WTC11 (cell line): ENCODE data around the gene RAB11B.
"Not testable (repeated sequence)": the region's sequence is repeated elsewhere in the genome, so short reads cannot be mapped to it uniquely, and the experiment has no call there.

Experiments
- ATF3 ChIP-seq: sonication (generic); formaldehyde crosslinking; conservative IDR thresholded peaks from 2 replicates; pipeline ENCODE4 v1.8.1; 2022; ENCODE audit warnings: mild to moderate bottlenecking, missing genetic modification reagents
- CREM ChIP-seq: sonication (generic); formaldehyde crosslinking; IDR thresholded peaks from 2 replicates; pipeline ENCODE4 v1.8.1; 2022; ENCODE audit warnings: mild to moderate bottlenecking, missing genetic modification reagents, moderate library complexity
- CTCF ChIP-seq: fragments of 200-600 bp; IDR thresholded peaks from 2 replicates; pipeline ENCODE4 v1.8.0; 2022; ENCODE audit warnings: antibody characterized with exemption
- ELF4 ChIP-seq: sonication (generic); formaldehyde crosslinking; IDR thresholded peaks from 2 replicates; pipeline ENCODE4 v1.8.1; 2022; ENCODE audit warnings: low read depth, mild to moderate bottlenecking, moderate library complexity, missing genetic modification reagents
- HMGXB4 ChIP-seq: sonication (generic); formaldehyde crosslinking; IDR thresholded peaks from 2 replicates; pipeline ENCODE4 v1.8.1; 2023; ENCODE audit warnings: mild to moderate bottlenecking, moderate library complexity, missing genetic modification reagents
- JUN ChIP-seq: sonication (generic); formaldehyde crosslinking; IDR thresholded peaks from 2 replicates; pipeline ENCODE4 v1.8.0; 2023; ENCODE audit warnings: mild to moderate bottlenecking, missing genetic modification reagents
- KAT7 ChIP-seq: sonication (generic); formaldehyde crosslinking; IDR thresholded peaks from 2 replicates; pipeline ENCODE4 v1.8.1; 2023; ENCODE audit warnings: missing genetic modification reagents, mild to moderate bottlenecking, borderline replicate concordance
- NFYB ChIP-seq: sonication (generic); formaldehyde crosslinking; conservative IDR thresholded peaks from 2 replicates; pipeline ENCODE4 v1.8.0; 2022; ENCODE audit warnings: low read depth, missing genetic modification reagents
- USF2 ChIP-seq: sonication (generic); formaldehyde crosslinking; IDR thresholded peaks from 2 replicates; pipeline ENCODE4 v1.8.1; 2023; ENCODE audit warnings: mild to moderate bottlenecking, missing genetic modification reagents, moderate library complexity
- ZNF138 ChIP-seq: sonication (generic); formaldehyde crosslinking; conservative IDR thresholded peaks from 2 replicates; pipeline ENCODE4 v1.8.1; 2022; ENCODE audit warnings: mild to moderate bottlenecking, moderate library complexity, missing genetic modification reagents
- ZNF425 ChIP-seq: fragments of 250-450 bp; sonication (Bioruptor Pico); conservative IDR thresholded peaks from 2 replicates; pipeline ENCODE4 v1.9.0; 2021; ENCODE audit warnings: mild to moderate bottlenecking
- TF ChIP-seq, protein P1 (sequence below): sonication (generic); formaldehyde crosslinking; IDR thresholded peaks from 2 replicates; pipeline ENCODE4 v1.8.1; 2023; ENCODE audit warnings: mild to moderate bottlenecking, missing genetic modification reagents
- TF ChIP-seq, protein P2 (sequence below): sonication (generic); formaldehyde crosslinking; IDR thresholded peaks from 2 replicates; pipeline ENCODE4 v1.8.0; 2023; ENCODE audit warnings: missing genetic modification reagents
- TF ChIP-seq, protein P3 (sequence below): sonication (generic); formaldehyde crosslinking; IDR thresholded peaks from 2 replicates; pipeline ENCODE4 v1.8.1; 2022; ENCODE audit warnings: mild to moderate bottlenecking, moderate library complexity, missing genetic modification reagents

- TF ChIP-seq, protein P1, sequence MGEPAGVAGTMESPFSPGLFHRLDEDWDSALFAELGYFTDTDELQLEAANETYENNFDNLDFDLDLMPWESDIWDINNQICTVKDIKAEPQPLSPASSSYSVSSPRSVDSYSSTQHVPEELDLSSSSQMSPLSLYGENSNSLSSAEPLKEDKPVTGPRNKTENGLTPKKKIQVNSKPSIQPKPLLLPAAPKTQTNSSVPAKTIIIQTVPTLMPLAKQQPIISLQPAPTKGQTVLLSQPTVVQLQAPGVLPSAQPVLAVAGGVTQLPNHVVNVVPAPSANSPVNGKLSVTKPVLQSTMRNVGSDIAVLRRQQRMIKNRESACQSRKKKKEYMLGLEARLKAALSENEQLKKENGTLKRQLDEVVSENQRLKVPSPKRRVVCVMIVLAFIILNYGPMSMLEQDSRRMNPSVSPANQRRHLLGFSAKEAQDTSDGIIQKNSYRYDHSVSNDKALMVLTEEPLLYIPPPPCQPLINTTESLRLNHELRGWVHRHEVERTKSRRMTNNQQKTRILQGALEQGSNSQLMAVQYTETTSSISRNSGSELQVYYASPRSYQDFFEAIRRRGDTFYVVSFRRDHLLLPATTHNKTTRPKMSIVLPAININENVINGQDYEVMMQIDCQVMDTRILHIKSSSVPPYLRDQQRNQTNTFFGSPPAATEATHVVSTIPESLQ (CRISPR knock-in tag), result not testable (repeated sequence)
- TF ChIP-seq CTCF; ELF4; KAT7 (CRISPR knock-in tag); NFYB (CRISPR knock-in tag); HMGXB4 (CRISPR knock-in tag); ATF3 (CRISPR knock-in tag); CREM (CRISPR knock-in tag); JUN (CRISPR knock-in tag); ZNF425 (CRISPR knock-in tag); USF2 (CRISPR knock-in tag); ZNF138: not testable (repeated sequence)
- TF ChIP-seq, protein P2, sequence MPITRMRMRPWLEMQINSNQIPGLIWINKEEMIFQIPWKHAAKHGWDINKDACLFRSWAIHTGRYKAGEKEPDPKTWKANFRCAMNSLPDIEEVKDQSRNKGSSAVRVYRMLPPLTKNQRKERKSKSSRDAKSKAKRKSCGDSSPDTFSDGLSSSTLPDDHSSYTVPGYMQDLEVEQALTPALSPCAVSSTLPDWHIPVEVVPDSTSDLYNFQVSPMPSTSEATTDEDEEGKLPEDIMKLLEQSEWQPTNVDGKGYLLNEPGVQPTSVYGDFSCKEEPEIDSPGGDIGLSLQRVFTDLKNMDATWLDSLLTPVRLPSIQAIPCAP (CRISPR knock-in tag), result not testable (repeated sequence)
- TF ChIP-seq, protein P3, sequence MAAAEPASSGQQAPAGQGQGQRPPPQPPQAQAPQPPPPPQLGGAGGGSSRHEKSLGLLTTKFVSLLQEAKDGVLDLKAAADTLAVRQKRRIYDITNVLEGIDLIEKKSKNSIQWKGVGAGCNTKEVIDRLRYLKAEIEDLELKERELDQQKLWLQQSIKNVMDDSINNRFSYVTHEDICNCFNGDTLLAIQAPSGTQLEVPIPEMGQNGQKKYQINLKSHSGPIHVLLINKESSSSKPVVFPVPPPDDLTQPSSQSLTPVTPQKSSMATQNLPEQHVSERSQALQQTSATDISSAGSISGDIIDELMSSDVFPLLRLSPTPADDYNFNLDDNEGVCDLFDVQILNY (CRISPR knock-in tag), result not testable (repeated sequence)
These were observed 54.0 kb downstream of the RAB11B start for GRCh38 chr19:8444140-8444676.
